Renal pelvis (tissue), 4 donors: ENCODE results near the gene TEX53. TPM values are rescaled to one million over a fixed set of nuclear protein-coding genes. Genes with fewer than 3 reads are reported as not detected.
A peak's percentile ranks its signal among the peaks of the same experiment; 100 is the strongest.

Experiments
- DNase-seq: peaks from one replicate; pipeline ENCODE4 v3.0.0-alpha.2; 2013
- polyA plus RNA-seq, 3 donors: library from polyadenylated mRNA; unstranded; fragments of 120-200 nt; gene quantifications; one replicate each; pipeline ENCODE4 v1.2.1, GENCODE V29; 2013; ENCODE audit not compliant: insufficient read length in 3 of 3

Gene TEX53
- polyA plus RNA-seq, 3 donors = not detected

GRCh38 chr9:114638404-114638803, 19.2 kb downstream of the TEX53 start:
- no peak for DNase-seq

DNA sequence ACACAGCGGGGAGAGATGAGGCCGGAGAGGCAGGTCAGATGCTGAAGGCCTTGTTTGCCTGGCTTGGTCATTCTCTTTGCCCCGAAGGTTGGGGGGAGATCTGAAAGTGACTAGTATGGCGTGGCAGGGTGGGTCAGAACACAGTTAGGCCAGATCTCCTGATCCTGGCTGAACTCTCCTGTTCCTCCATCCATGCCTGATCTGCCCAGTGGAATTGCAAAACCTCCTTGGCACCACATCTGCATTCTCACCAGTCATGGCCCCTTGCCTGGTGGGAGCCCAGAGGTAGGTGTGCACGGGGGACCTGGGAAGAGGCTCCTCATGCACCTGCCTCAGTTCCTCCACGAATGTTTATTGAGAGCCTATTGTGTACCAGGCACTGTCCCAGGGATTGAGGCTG, 23.2 kb downstream of the TEX53 start:
- DNase-seq = no peak

GRCh38 chr9:114633438-114634089, 24.0 kb downstream of the TEX53 start:
- no peak for DNase-seq

DNA sequence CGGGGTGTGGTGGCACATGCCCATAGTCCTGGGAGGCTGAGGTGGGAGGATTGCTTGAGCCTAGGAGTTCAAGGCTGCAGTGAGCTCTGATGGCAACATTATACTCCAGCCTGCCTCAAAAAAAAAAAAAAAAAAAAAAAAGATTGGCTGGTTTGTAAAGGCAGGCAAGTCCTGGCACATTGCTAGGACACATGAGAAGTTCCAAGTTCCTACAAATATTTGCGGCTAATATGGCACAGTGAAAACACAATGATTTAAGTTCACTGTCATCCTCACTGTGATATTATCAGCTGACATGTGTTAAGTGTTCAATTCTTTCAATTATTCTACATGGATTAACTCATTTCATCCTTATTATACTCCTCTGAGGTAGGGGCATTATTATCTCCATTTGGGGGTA, 26.4 kb downstream of the TEX53 start:
- no peak for DNase-seq

DNA sequence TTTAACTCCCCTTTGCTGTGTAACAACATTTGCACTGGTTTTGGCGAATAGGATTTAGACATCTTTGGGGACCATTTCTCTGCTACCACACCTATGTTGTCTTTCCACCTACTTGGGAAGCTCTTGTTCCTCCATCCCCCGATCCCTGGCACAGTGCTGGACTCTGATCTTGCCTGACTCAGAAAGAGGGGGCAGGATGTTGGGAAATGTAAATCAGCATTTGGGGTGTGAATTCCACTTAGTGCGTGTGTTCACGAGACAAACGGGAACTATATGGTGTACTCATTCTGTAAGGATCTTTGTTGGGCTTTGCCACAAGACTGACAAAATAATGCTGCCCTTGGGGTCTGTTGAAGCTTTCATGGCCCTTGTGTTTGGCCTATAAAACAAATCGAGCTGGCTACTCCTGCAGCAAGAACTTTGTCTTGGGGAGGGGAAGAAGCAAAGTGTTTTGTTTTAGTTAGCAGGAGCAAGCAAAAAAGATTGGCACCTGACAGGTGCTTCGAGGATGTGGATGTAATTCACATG, 28.0 kb downstream of the TEX53 start:
- no peak for DNase-seq

GRCh38 chr9:114627553-114627952, 30.1 kb downstream of the TEX53 start:
- no peak for DNase-seq

DNA sequence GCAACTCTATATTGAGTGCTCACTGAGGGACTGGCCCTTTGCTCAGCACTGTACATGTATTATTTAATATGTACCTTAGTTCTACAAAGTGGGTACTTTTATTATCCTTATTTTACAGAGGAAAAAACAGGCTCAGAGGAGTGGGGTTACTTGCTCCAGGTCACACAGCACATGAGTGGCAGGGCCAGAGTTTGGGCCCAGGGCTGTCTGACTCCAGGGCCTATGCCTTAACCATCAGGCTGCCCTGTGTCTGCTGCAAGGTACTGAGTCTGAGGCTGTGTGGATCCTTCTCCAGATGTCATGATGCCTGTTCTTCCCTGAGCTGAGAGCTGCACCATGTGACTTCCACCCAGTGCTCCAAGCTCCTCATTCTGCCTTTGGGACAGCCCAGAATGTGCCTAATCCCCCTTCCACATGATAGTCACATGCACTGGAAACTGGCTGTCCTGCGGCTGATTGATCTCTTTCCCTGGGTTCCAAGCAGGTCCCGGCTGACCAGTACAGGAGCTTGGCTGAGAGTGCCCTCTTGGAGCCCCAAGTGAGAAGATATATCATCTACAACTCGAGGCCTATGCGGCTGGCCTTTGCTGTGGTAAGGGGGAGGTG, 31.1 kb downstream of the TEX53 start:
- DNase-seq = no peak

DNA sequence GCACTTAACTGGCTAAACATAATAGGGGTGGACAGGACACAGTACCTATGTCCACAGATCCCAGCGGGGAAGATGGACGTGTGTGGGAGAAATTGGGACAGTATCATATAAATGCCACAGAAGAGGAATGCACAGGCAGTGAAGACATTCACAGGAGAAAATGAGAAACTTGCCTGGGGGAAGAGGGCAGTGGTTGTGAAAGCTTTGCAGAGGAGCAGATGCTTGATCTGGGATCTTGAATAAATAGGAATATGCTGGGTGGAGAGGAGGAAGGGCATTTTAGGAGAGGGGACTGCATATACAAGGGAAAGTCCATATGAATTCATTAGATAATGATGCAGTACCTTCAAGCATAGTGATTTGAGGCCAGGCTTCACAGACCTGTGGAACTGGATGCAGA, 32.9 kb downstream of the TEX53 start:
- no peak for DNase-seq

DNA sequence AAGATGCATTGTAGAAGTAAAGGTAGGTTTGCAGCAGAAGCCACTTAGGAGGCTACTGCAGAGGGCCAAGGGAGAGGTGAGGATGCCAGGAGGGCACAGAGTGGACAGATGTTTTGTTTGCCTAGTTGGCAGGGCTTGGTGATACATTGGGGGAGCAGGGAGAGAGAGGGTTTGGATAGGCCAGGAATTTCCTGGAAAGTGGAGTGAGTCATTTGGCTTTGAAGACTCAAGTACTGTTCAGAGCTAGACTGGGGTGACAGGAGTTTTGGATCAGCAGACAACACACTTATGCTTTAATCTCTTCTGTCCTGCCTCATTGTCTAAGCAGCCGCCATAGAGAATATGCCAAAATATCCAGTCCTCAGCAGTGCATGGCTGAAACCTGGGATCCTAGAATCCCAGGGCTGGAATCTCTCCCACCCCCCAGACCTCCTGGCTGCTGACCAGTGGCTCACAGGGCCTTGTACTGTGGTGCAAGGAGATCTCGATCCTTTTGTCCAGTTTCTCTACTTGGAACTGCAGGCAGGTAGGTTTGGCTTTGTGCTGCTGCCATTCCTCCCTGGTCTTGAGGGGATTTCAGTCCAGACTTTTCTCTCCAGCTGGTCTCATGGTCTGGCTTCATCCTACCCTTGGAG, 35.5 kb downstream of the TEX53 start:
- no peak for DNase-seq

GRCh38 chr9:114621561-114621960, 36.0 kb downstream of the TEX53 start:
- DNase-seq = no peak

GRCh38 chr9:114619191-114619761, 38.3 kb downstream of the TEX53 start:
- DNase-seq = no peak

DNA sequence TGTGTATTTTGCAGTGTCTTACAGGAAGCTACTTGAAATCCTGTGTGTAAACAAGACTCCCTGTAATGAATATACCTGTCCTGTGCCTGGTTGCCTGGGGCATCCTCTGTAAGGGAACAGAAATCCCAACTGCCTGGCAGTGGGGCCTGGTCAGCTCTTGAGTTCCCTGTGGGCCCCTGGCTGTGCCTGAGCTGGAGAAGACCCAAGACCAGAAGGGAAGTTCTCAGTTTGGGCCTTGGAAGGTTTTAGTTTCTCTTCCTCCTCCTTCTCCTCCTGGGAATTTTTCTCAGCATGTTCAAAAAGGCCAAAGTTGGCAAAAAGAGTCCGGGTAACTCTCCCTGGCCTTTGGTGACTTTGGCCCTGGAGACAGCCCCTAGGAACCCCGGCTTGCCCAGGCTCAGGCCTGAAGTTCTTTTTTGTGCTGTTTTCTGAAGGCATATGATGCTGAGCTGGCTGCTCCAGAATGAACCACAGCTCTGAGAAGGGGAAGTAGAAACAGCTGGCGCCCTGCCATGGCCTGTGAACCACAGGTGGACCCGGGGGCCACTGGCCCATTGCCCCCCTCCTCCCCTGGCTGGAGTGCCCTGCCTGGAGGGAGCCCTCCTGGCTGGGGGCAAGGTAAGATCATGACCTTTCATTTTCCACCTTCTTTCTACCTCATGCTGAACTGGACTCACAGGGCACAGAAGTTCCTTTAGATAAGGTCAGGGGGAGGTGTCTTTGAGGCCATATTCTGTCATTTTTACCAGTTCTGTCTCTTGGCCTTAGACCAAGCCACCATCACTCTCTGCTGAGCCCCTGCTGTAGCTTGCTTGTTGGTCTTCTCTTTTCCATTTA, 40.7 kb downstream of the TEX53 start:
- DNase-seq = no peak

GRCh38 chr9:114614373-114614772, 43.2 kb downstream of the TEX53 start:
- DNase-seq = no peak

DNA sequence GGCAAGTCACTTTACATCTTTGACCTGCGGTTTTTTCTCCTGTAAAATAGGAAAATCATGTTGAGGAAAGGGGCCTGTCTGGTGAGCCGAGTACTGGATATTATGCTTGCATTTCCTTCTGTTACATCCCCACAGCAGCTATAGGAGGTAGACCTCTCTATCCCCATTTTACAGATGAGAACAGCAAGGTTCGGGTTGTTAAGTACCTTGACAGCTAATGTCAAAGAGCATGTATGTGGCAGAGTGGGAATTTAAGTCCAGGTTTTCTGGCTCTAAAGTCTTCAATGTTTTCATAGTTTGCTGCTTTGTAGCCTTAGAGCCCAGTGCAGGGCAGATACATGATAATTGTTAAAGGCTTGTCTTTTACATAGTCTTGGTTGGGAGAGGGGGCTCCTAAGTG, 43.7 kb downstream of the TEX53 start:
- DNase-seq = no peak

- DNase-seq = no peak
Measured at GRCh38 chr9:114613087-114613486, 44.5 kb downstream of the TEX53 start.

DNA sequence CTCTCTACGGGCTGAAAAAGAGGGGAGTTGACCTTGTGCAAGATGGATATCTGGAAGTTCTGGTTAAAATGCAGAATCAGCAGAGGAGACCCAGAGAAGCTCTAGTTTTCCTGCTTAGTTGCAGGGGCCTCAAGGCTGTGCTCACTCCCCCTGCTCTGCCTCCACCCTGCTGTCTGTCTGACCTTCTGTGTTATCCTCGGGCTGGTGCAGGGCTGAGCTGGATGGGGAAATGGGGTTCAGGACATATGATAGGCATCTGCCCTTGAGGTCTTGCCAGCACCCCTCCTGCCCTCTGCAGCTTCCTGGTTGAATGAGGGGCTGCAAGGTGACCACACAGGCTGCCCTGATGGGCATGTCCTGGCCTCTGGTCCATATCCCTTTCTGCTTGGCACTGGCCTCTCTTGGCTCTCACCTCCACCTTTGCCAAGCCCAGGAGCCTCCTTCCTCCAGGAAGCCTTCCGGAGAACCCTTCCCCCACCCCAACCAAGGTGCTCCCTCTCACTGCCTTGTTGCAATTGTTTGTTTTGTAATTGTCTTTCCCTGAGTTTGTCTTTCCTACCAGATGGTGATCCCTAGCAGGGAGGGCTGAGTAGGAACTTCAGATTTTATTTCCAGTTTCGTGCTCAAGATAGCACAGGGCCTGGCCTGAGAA, 45.2 kb downstream of the TEX53 start:
- DNase-seq = no peak

DNA sequence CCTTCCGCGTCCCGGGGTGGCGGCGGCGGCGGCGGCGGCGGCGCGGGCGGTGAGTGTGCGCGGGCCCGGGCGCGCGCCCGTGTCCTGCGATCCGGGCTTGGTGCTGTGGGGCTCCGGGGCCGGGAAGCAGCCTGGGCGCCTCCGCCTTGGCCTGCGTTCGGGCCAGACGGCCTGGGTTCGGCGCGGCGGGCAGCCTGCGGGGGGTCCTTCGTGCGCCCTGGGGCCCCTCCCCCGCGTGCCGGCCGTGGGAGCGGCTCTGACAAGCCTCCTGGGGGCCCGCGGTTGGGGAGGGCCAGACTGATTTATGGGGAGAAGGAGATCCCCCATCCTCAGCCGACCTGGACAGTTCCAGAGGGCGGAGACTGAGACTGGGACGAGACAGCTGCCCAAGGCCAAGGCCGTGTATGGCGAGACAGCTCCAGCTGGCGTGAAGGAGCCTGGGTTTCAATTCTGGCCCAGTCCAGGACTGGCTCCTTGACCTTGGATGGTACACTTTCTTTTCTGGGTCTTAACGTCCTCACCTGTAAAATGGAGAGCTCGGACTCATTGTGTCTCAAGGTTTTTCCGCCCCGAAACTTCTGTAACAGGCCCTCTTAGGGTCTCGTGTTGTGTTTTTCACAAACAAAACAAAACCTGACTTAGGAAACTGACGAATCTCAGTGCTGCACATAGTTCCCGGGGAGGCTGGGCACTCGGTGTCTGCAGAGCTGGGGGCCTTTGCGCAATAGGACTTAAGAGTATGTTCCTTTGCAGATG, 45.9 kb downstream of the TEX53 start:
- DNase-seq = peak; percentile 67

- no peak for DNase-seq
Measured at GRCh38 chr9:114608525-114608796, 49.1 kb downstream of the TEX53 start.

- no peak for DNase-seq
Measured at GRCh38 chr9:114607671-114608524, 49.7 kb downstream of the TEX53 start.

GRCh38 chr9:114606597-114607207, 50.9 kb downstream of the TEX53 start:
- DNase-seq = no peak
